Body of pancreas (tissue), 4 donors: ENCODE results near the gene TXK.

ENCODE experiments used
- CTCF ChIP-seq, 7 experiments: fragments of 450-650 bp in 4 of 7; fragments of 200-600 bp in 3 of 7; sonication (generic) in 3 of 7; IDR thresholded peaks; one replicate each; pipeline ENCODE4 v1.5.1; 2016 to 2019; ENCODE audit warnings: antibody characterized with exemption in 7 of 7
- POLR2A ChIP-seq, 3 donors: fragments of 450-650 bp; IDR thresholded peaks; one replicate each; pipeline ENCODE4 v1.6.1; 2016; ENCODE audit warnings: antibody characterized with exemption in 3 of 3, mild to moderate bottlenecking in 2 of 3

GRCh38 chr4:48109413-48110263 is 24.4 kb downstream of the TXK start:
- TF ChIP-seq POLR2A (IDR thresholded peaks at IDR 0.05) (no peak), CTCF (IDR thresholded peaks at IDR 0.05) (peak; percentile 25 to 53 (median 49))
